ENCODE measurements around the gene KAZALD1.
A peak's percentile ranks its signal among the peaks of the same experiment; 100 is the strongest.

The KAZALD1 gene

DNA sequence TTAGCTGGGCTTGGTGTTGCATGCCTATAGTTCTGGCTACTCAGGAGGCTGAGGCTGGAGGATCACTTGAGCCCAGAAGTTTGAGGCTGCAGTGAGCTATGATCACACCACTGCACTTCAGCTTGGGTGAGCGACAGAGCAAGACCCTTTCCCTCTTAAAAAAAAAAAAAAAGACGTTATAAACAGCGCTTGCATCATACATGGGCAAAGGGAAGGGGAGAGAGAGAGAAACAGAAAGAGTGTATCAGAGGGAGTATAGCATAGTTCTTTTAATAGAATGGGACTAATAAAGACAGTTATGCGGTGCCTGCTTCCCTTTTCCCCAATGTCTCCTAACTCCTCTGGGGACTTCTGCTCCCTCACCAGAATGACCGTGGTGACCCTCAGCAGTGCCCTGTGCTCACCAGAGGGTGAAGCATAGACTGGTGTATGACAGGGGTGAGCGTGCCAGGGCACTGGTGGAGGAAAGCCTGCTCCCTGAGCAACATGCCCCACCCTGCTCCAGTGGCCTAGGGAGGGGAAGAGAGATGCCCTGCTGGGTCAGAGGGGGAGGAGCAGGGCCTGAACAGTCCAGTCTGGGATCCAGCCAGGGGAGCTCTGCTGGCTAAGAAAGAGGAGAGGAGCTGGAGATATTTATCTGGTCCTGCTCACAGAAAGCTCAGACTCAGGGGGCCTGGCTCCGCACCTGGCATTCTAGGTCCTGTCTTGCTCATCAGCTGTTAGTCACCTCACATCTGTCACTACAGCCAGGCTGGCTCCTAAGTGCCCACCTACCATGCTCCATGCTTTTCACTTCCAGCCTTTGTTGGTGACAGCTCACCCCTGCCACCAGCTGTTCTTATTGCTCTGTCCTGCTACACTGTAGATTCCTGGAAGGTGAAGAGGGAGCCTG is 33.1 kb upstream of the KAZALD1 start:
- TF ChIP-seq, protein P1, sequence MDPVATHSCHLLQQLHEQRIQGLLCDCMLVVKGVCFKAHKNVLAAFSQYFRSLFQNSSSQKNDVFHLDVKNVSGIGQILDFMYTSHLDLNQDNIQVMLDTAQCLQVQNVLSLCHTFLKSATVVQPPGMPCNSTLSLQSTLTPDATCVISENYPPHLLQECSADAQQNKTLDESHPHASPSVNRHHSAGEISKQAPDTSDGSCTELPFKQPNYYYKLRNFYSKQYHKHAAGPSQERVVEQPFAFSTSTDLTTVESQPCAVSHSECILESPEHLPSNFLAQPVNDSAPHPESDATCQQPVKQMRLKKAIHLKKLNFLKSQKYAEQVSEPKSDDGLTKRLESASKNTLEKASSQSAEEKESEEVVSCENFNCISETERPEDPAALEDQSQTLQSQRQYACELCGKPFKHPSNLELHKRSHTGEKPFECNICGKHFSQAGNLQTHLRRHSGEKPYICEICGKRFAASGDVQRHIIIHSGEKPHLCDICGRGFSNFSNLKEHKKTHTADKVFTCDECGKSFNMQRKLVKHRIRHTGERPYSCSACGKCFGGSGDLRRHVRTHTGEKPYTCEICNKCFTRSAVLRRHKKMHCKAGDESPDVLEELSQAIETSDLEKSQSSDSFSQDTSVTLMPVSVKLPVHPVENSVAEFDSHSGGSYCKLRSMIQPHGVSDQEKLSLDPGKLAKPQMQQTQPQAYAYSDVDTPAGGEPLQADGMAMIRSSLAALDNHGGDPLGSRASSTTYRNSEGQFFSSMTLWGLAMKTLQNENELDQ (tag by site-specific recombination; IDR thresholded peaks at IDR 0.05; ENCODE audit: low read depth), result no peak
- TF ChIP-seq, protein P2, sequence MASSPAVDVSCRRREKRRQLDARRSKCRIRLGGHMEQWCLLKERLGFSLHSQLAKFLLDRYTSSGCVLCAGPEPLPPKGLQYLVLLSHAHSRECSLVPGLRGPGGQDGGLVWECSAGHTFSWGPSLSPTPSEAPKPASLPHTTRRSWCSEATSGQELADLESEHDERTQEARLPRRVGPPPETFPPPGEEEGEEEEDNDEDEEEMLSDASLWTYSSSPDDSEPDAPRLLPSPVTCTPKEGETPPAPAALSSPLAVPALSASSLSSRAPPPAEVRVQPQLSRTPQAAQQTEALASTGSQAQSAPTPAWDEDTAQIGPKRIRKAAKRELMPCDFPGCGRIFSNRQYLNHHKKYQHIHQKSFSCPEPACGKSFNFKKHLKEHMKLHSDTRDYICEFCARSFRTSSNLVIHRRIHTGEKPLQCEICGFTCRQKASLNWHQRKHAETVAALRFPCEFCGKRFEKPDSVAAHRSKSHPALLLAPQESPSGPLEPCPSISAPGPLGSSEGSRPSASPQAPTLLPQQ (tag by site-specific recombination; IDR thresholded peaks at IDR 0.05), result peak; percentile 33; the same call in 1 of the 2 replicates
- 0 out of 2 replicates have a peak, but pooled peaks have one; percentile 20 for TF ChIP-seq SP3 (tag by site-specific recombination; IDR thresholded peaks at IDR 0.05)
- TF ChIP-seq, protein P3, sequence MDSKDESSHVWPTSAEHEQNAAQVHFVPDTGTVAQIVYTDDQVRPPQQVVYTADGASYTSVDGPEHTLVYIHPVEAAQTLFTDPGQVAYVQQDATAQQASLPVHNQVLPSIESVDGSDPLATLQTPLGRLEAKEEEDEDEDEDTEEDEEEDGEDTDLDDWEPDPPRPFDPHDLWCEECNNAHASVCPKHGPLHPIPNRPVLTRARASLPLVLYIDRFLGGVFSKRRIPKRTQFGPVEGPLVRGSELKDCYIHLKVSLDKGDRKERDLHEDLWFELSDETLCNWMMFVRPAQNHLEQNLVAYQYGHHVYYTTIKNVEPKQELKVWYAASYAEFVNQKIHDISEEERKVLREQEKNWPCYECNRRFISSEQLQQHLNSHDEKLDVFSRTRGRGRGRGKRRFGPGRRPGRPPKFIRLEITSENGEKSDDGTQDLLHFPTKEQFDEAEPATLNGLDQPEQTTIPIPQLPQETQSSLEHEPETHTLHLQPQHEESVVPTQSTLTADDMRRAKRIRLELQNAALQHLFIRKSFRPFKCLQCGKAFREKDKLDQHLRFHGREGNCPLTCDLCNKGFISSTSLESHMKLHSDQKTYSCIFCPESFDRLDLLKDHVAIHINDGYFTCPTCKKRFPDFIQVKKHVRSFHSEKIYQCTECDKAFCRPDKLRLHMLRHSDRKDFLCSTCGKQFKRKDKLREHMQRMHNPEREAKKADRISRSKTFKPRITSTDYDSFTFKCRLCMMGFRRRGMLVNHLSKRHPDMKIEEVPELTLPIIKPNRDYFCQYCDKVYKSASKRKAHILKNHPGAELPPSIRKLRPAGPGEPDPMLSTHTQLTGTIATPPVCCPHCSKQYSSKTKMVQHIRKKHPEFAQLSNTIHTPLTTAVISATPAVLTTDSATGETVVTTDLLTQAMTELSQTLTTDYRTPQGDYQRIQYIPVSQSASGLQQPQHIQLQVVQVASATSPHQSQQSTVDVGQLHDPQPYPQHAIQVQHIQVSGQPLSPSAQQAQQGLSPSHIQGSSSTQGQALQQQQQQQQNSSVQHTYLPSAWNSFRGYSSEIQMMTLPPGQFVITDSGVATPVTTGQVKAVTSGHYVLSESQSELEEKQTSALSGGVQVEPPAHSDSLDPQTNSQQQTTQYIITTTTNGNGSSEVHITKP (tag by site-specific recombination; IDR thresholded peaks at IDR 0.05), result peak; percentile 80
- peak; percentile 72 for TF ChIP-seq ZIC2 (tag by site-specific recombination; IDR thresholded peaks at IDR 0.05)
- H3K27ac ChIP-seq (ENCODE audit: extremely low read depth, low read depth, low read length), result no peak overlapping the region
- no peaks in the 10 kb centered on the region for H3K9me3 ChIP-seq (ENCODE audit: control insufficient read depth, insufficient read depth, low read depth, low read length)
- no peaks in the 10 kb centered on the region for H3K36me3 ChIP-seq (ENCODE audit: control insufficient read depth in 2 of 2, insufficient read depth in 1 of 2, low read length in 2 of 2)
- POLR2A ChIA-PET, result interaction anchor here (0.7 to 1.0 kb wide), 3 partner anchors 14 to 111 kb away, joined by 3 read pairs; no protein-coding TSS in a partner anchor
- CTCF ChIA-PET, result interaction anchor here (0.6 to 6.9 kb wide), 12 partner anchors 12 to 325 kb away, joined by 3 to 129 read pairs (median 5); no protein-coding TSS in a partner anchor
- peaks cover 20% of the 10 kb centered on the region for H3K4me1 ChIP-seq (ENCODE audit: control insufficient read depth, insufficient read depth, low read length)
- no peak overlapping the region for H3K4me3 ChIP-seq (ENCODE audit: low read depth, low read length)

DNA sequence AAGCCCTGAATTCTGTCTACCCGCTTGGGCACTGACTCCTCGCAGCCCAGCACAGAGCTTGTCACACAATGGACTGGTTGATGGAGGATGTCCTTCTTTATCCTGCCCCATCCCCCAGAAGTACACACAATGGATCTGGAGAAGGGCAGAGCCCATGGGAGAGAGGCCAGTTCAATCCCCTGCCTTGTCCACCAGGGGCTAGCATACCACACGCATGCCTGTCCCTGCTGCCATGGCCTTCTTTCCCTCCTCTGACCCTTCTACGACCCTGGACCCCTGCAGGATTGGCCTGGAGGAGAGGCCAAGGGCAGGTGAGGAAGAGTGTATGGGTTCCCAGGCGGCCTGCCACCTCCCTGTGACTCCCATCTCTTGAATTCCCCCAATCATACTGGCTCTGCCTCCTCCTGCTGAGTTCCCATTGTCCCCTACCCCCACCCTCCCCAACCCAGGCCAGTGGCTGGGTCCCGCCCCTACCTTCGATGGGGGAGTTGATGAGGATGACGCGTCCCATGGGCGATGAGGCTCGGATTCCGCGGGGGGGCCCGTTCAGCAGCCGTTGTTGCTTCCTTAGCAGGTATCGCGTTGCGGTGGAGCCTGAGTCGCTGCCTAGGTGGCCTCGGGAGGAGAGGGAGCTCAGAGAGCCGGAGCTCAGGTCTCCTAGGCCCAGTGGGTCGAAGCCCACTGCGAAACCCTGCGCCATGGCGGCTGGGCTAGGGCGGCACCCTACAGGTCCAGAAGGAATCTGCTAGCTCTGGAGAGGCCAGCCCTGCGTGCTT is 32.1 kb upstream of the KAZALD1 start:
- no peak overlapping the region for H3K4me3 ChIP-seq (ENCODE audit: low read depth, low read length)
- CTCF ChIA-PET, result interaction anchor here (0.6 to 6.9 kb wide), 12 partner anchors 11 to 113 kb away, joined by 3 to 129 read pairs (median 5); no protein-coding TSS in a partner anchor
- POLR2A ChIA-PET, result interaction anchor here (0.5 to 2.6 kb wide), 4 partner anchors 13 to 152 kb away, joined by 3 to 29 read pairs (median 6); no protein-coding TSS in a partner anchor
- peaks cover 20% of the 10 kb centered on the region for H3K4me1 ChIP-seq (ENCODE audit: control insufficient read depth, insufficient read depth, low read length)
- no peaks in the 10 kb centered on the region for H3K9me3 ChIP-seq (ENCODE audit: control insufficient read depth, insufficient read depth, low read depth, low read length)
- TF ChIP-seq OSR2 (tag by site-specific recombination; IDR thresholded peaks at IDR 0.05) (peak; percentile 55), ZNF629 (tag by site-specific recombination; IDR thresholded peaks at IDR 0.05) (peak; percentile 26; the same call in 1 of the 2 replicates), ZFP37 (tag by site-specific recombination; IDR thresholded peaks at IDR 0.05) (no peak), GLIS2 (tag by site-specific recombination; IDR thresholded peaks at IDR 0.05) (0 out of 2 replicates have a peak, but pooled peaks have one; percentile 20), ZNF600 (tag by site-specific recombination; IDR thresholded peaks at IDR 0.05) (peak; percentile 50; the same call in 1 of the 2 replicates), GLIS1 (tag by site-specific recombination; IDR thresholded peaks at IDR 0.05) (peak; percentile 49; the same call in 1 of the 2 replicates), SP7 (tag by site-specific recombination; IDR thresholded peaks at IDR 0.05) (0 out of 2 replicates have a peak, but pooled peaks have one; percentile 12)
- TF ChIP-seq, protein P4, sequence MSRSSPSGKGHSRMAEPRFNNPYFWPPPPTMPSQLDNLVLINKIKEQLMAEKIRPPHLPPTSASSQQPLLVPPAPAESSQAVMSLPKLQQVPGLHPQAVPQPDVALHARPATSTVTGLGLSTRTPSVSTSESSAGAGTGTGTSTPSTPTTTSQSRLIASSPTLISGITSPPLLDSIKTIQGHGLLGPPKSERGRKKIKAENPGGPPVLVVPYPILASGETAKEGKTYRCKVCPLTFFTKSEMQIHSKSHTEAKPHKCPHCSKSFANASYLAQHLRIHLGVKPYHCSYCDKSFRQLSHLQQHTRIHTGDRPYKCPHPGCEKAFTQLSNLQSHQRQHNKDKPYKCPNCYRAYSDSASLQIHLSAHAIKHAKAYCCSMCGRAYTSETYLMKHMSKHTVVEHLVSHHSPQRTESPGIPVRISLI (tag by site-specific recombination; IDR thresholded peaks at IDR 0.05), result no peak
- no peaks in the 10 kb centered on the region for H3K36me3 ChIP-seq (ENCODE audit: control insufficient read depth in 2 of 2, insufficient read depth in 1 of 2, low read length in 2 of 2)
- H3K27ac ChIP-seq (ENCODE audit: extremely low read depth, low read depth, low read length), result no peak overlapping the region

All from HEK293 (cell line).